ENCODE data around the gene PPP2R3A.

Gene PPP2R3A

GRCh38 chr3:136008732-136009470 is 43.4 kb downstream of the PPP2R3A start:
- DNase-seq (ENCODE audit: low read depth, low spot score) = no peak
- TF ChIP-seq CTCF (IDR thresholded peaks at IDR 0.05; ENCODE audit: insufficient read depth, low read length, missing control alignments) = no peak
- ChIA-PET POLR2A (no interaction called here), CTCF (interaction anchor here (0.7 to 1.6 kb wide), 3 partner anchors 11 to 15 kb away, joined by 3 read pairs; no protein-coding TSS in a partner anchor)
- H3K4me3 ChIP-seq (ENCODE audit: low read depth, low read length) = no peak overlapping the region

DNA sequence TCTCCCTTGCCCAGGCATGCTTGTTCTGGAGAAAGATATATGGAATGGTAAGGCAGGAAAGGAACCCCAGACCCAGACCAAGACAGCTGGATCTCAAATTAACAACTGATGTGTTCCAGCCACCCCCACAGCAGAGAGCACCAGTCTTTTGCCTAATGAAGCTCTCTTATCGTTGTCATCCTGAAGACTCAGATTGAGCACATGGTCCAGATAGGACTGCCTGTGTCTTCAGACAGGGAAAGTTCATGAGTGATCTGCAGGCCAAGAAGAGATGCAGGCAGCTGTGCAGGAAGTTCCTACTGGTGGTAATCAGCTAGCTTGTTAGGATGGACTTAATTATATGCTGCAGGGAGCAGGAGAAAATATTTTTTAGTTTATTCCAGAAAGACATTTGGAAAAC is 53.3 kb downstream of the PPP2R3A start:
- POLR2A ChIA-PET = interaction anchor here (0.9 kb wide), 1 partner anchor 53 kb away, joined by 3 read pairs; no protein-coding TSS in a partner anchor
- no peak overlapping the region for H3K4me3 ChIP-seq (ENCODE audit: low read depth, low read length)
- no peak for TF ChIP-seq CTCF (IDR thresholded peaks at IDR 0.05; ENCODE audit: insufficient read depth, low read length, missing control alignments)
- DNase-seq (ENCODE audit: low read depth, low spot score) = no peak
- CTCF ChIA-PET = interaction anchor here (0.8 to 3.7 kb wide), 8 partner anchors 12 to 995 kb away, joined by 3 to 18 read pairs (median 4); no protein-coding TSS in a partner anchor

GRCh38 chr3:136021803-136022202 is 56.3 kb downstream of the PPP2R3A start:
- no peak overlapping the region for H3K4me3 ChIP-seq (ENCODE audit: low read depth, low read length)
- ChIA-PET POLR2A (no interaction called here), CTCF (interaction anchor here (0.8 to 2.1 kb wide), 5 partner anchors 21 to 128 kb away, joined by 3 to 11 read pairs (median 4); no protein-coding TSS in a partner anchor)
- DNase-seq (ENCODE audit: low read depth, low spot score) = no peak
- no peak for TF ChIP-seq CTCF (IDR thresholded peaks at IDR 0.05; ENCODE audit: insufficient read depth, low read length, missing control alignments)

DNA sequence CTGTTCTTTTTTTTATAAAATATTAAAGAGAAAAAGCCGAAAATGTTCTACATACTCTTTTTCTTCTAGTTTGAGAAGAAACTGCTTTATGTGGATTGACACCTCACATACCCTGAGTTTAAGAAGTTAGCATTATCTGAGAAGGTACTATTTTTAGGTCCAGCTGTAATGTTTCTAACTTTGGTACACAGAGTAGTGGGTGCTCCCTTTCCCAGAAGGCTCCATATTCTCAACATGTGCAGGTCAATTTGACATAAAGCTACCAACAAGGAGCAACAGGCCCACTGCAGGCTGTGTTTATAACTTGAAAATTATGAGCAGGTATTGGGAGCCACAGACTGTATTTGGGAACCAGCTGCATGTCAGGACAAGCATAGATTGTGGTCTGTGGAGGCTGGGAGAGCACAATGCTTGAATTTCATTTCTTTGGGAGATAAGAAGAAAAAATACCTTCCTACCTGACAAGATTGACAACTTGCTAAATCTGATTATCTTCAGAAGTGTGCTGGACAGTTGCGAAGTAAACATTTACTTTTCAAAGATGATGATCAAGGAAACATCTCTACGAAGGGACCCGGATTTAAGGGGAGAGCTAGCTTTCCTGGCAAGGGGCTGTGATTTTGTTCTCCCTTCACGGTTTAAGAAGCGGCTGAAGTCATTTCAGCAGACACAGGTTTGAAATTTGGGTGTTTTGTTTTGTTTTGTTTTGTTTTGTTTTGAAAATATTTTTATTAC is 57.2 kb downstream of the PPP2R3A start:
- DNase-seq (ENCODE audit: low read depth, low spot score) = no peak
- no peak overlapping the region for H3K4me3 ChIP-seq (ENCODE audit: low read depth, low read length)
- TF ChIP-seq CTCF (IDR thresholded peaks at IDR 0.05; ENCODE audit: insufficient read depth, low read length, missing control alignments) = no peak
- ChIA-PET POLR2A (no interaction called here), CTCF (interaction anchor here (1.1 to 2.1 kb wide), 6 partner anchors 14 to 730 kb away, joined by 3 to 8 read pairs (median 4); partner anchors contain the start of gene STAG1)

- DNase-seq (ENCODE audit: low read depth, low spot score) = no peak
- ChIA-PET POLR2A (no interaction called here), CTCF (interaction anchor here (0.8 to 2.1 kb wide), 6 partner anchors 14 to 729 kb away, joined by 3 to 8 read pairs (median 3); partner anchors contain the start of gene STAG1)
- H3K4me3 ChIP-seq (ENCODE audit: low read depth, low read length) = no peak overlapping the region
- TF ChIP-seq CTCF (IDR thresholded peaks at IDR 0.05; ENCODE audit: insufficient read depth, low read length, missing control alignments) = no peak
Observed at GRCh38 chr3:136023264-136023978, 57.9 kb downstream of the PPP2R3A start.
